Measurements from ENCODE around the gene MYT1. TPM values are rescaled to one million over a fixed set of nuclear protein-coding genes. Genes with fewer than 3 reads are reported as not detected.

Gene MYT1
- total RNA-seq, 1 donor from 2014 or later: 2.9 TPM

DNA sequence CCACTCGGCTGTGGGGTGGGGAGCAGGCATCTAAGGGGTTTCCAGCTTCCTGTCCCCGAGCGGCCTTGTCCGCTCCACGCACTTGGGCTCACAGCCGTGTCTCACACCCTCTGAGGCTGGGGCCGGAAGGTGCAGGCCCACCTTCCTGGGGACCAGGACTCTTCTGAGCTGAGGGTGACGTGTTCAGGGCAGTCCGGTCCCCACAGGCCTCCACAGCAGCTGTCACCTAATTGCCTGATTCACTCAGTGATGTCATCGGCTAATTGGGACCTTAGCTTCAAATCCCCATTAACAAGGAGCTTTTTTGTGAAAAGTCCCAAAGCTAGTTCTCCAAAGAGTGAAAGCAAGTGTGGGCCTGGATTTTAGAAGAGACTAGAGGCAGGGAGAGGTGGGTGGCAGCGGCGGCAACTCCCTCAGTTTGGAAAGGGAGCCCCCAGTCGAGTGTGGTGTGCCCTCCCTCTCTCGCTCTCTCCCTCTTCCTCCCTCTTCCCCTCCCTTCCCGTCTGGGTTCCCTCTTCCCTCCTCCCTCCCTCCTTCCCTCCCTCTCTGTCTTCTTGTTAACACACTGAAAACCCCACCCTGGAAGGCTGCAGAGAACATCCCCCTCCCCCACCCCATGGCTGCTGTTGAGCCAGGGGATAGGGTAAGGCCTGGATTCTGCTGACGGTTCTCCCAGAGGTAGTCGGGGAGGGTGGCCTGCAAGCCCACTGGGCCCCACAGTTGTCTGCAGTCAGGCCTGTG is 39.0 kb downstream of the MYT1 start:
- Mint-ChIP-seq H3K27ac (no peak overlapping the region), H3K4me1 (ENCODE audit: unreplicated experiment) (no peaks in the 10 kb centered on the region), H3K27me3 (peaks cover 9% of the 10 kb centered on the region), H3K36me3 (no peaks in the 10 kb centered on the region), H3K9me3 (no peaks in the 10 kb centered on the region), H3K4me3 (no peak overlapping the region)
- TF ChIP-seq, protein P1, sequence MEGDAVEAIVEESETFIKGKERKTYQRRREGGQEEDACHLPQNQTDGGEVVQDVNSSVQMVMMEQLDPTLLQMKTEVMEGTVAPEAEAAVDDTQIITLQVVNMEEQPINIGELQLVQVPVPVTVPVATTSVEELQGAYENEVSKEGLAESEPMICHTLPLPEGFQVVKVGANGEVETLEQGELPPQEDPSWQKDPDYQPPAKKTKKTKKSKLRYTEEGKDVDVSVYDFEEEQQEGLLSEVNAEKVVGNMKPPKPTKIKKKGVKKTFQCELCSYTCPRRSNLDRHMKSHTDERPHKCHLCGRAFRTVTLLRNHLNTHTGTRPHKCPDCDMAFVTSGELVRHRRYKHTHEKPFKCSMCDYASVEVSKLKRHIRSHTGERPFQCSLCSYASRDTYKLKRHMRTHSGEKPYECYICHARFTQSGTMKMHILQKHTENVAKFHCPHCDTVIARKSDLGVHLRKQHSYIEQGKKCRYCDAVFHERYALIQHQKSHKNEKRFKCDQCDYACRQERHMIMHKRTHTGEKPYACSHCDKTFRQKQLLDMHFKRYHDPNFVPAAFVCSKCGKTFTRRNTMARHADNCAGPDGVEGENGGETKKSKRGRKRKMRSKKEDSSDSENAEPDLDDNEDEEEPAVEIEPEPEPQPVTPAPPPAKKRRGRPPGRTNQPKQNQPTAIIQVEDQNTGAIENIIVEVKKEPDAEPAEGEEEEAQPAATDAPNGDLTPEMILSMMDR (conservative IDR thresholded peaks at IDR 0.05): no peak
- DNase-seq (ENCODE audit: extremely low spot score, unreplicated experiment): no peak

DNA sequence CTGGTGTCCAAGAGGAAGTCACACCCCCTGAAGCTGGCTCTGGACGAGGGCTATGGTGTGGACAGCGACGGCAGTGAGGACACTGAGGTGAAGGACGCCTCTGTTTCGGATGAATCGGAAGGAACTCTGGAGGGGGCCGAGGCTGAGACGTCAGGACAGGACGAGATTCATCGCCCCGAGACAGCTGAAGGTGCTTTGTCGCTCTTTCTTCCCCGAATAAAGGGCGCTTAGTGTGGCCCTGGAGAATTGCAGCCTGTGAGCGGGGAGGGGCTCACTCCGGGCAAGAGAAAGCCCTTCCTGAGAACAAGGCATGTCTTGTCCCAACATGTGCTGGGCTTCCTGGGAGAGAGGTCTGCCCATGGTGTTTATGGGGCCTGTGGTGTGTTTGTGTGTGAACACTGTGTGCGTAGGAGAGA is 41.4 kb downstream of the MYT1 start:
- TF ChIP-seq, protein P1 (conservative IDR thresholded peaks at IDR 0.05): no peak
- H3K4me1 Mint-ChIP-seq (ENCODE audit: unreplicated experiment): no peaks in the 10 kb centered on the region
- no peaks in the 10 kb centered on the region for H3K36me3 Mint-ChIP-seq
- no peak for DNase-seq (ENCODE audit: extremely low spot score, unreplicated experiment)
- no peaks in the 10 kb centered on the region for H3K9me3 Mint-ChIP-seq
- H3K4me3 Mint-ChIP-seq: no peak overlapping the region
- no peak overlapping the region for H3K27ac Mint-ChIP-seq
- H3K27me3 Mint-ChIP-seq: peaks cover 10% of the 10 kb centered on the region

DNA sequence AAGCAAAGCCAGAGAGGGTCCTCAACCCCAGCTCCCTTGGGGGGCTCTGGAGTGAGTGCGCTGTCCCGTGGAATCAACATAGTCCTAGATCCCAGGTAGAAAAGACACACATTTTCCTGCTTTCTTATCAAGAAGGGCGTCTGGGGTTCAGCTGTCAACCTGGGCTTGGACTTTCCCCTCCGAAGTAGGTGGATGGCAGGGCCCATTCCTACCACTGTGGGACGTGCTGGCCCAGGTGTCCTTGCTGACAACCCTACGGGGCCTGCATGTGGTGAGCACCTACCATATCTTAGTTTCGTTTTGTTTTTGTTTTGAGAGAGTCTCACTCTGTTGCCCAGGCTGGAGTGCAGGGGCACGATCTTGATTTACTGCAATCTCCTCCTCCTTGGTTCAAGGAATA is 42.4 kb downstream of the MYT1 start:
- Mint-ChIP-seq H3K27ac (no peak overlapping the region), H3K27me3 (peaks cover 12% of the 10 kb centered on the region), H3K9me3 (no peaks in the 10 kb centered on the region), H3K4me1 (ENCODE audit: unreplicated experiment) (no peaks in the 10 kb centered on the region), H3K4me3 (no peak overlapping the region), H3K36me3 (no peaks in the 10 kb centered on the region)
- TF ChIP-seq, protein P1 (conservative IDR thresholded peaks at IDR 0.05): no peak
- no peak for DNase-seq (ENCODE audit: extremely low spot score, unreplicated experiment)

DNA sequence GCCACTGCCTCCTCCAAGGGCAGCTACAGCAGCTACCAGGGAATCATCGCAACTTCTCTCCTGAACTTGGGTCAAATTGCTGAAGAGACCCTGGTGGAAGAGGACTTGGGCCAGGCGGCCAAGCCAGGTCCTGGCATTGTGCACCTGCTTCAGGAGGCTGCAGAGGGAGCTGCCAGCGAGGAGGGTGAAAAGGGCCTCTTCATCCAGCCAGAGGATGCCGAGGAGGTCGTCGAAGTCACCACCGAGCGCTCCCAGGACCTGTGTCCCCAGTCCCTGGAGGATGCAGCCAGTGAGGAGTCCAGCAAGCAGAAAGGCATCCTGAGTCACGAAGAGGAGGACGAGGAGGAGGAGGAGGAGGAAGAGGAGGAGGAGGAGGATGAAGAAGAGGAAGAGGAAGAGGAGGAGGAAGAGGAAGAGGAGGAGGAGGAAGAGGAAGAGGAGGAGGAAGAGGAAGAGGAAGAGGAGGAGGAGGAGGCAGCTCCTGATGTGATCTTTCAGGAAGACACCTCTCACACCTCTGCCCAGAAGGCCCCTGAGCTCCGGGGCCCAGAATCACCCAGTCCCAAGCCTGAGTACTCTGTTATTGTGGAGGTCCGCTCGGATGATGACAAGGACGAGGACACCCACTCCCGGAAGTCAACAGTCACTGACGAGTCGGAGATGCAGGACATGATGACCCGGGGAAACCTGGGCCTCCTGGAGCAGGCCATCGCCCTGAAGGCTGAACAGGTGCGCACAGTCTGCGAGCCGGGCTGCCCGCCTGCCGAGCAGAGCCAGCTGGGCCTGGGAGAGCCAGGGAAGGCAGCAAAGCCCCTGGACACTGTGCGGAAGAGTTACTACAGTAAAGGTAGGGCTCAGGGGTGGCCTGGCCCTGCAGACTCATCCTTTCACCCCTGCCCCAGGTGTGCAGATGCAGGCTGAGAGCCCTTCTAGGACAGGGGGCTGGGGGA is 43.7 kb downstream of the MYT1 start:
- no peak for DNase-seq (ENCODE audit: extremely low spot score, unreplicated experiment)
- Mint-ChIP-seq H3K27ac (no peak overlapping the region), H3K27me3 (peaks cover 12% of the 10 kb centered on the region), H3K4me1 (ENCODE audit: unreplicated experiment) (peaks cover 3% of the 10 kb centered on the region), H3K36me3 (no peaks in the 10 kb centered on the region), H3K4me3 (no peak overlapping the region), H3K9me3 (no peaks in the 10 kb centered on the region)
- TF ChIP-seq, protein P1 (conservative IDR thresholded peaks at IDR 0.05): no peak

DNA sequence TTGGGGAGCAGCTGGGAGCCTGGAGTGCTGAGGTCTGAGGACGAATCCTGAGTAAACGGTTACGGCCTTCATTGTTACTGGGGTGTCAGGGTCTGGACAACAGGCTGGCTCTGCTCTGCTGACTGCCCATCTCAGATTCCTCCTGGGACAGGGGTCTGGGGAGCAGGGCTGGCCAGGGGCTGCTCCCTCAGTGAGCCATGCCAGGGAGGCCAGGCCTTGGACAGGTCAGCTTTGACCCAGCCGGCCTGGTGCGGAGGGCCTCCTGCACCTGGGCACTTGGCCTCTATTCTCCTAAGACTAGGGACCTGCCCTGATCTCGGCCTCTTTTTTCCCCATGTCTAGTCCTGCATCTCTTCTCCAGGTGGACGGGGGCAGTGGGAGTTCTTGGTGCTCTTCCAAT is 44.9 kb downstream of the MYT1 start:
- Mint-ChIP-seq H3K9me3 (no peaks in the 10 kb centered on the region), H3K4me3 (no peak overlapping the region), H3K4me1 (ENCODE audit: unreplicated experiment) (peaks cover 5% of the 10 kb centered on the region), H3K27ac (no peak overlapping the region), H3K27me3 (peaks cover 12% of the 10 kb centered on the region), H3K36me3 (no peaks in the 10 kb centered on the region)
- no peak for DNase-seq (ENCODE audit: extremely low spot score, unreplicated experiment)
- TF ChIP-seq, protein P1 (conservative IDR thresholded peaks at IDR 0.05): no peak

Measured in type B pancreatic cell (in vitro differentiated cells).